Panc1 (cell line): ENCODE results near the gene IFRD1.

ENCODE experiments used
- REST ChIP-seq, 2 experiments: IDR thresholded peaks; 2 replicates each; pipeline ENCODE4 v1.6.1; 2011 to 2012; ENCODE audit warnings: low read depth in 2 of 2, control low read depth in 1 of 2, low read length in 1 of 2, mild to moderate bottlenecking in 1 of 2, moderate library complexity in 1 of 2; ENCODE audit not compliant: insufficient read depth in 1 of 2
- SIN3A ChIP-seq: IDR thresholded peaks from 2 replicates; pipeline ENCODE4 v1.6.1; 2012; ENCODE audit warnings: low read depth, mild to moderate bottlenecking, low read length, moderate library complexity, borderline replicate concordance; ENCODE audit not compliant: insufficient read depth
- TF ChIP-seq, protein P1 (sequence below): fragments of 450-650 bp; IDR thresholded peaks from 2 replicates; pipeline ENCODE4 v1.5.1; 2017; ENCODE audit warnings: mild to moderate bottlenecking

DNA sequence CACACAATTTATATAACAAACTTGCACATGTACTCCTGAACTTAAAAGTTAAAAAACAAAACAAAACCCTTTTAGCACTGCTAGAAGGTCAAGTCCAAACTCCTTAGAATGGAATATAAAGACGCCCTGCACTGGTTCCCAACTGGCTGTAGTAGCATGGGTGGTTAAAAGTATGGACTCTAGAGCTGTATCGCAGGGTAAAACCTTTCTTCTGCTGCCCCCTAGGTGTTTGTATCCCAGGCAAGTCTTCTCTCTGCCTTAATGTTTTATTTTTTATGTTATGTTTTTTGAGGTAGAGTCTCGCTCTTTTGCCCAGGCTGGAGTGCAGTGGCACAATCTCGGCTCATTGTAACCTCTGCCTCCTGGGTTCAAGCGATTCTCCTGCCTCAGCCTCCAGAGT is 65.7 kb downstream of the IFRD1 start:
- TF ChIP-seq SIN3A (no peak), REST (IDR thresholded peaks at IDR 0.05; ENCODE audit: insufficient read depth in 1 of 2, low read depth in 2 of 2, low read length in 1 of 2) (no peak)
- TF ChIP-seq, protein P1, sequence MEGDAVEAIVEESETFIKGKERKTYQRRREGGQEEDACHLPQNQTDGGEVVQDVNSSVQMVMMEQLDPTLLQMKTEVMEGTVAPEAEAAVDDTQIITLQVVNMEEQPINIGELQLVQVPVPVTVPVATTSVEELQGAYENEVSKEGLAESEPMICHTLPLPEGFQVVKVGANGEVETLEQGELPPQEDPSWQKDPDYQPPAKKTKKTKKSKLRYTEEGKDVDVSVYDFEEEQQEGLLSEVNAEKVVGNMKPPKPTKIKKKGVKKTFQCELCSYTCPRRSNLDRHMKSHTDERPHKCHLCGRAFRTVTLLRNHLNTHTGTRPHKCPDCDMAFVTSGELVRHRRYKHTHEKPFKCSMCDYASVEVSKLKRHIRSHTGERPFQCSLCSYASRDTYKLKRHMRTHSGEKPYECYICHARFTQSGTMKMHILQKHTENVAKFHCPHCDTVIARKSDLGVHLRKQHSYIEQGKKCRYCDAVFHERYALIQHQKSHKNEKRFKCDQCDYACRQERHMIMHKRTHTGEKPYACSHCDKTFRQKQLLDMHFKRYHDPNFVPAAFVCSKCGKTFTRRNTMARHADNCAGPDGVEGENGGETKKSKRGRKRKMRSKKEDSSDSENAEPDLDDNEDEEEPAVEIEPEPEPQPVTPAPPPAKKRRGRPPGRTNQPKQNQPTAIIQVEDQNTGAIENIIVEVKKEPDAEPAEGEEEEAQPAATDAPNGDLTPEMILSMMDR: no peak; the same call in 1 of the 2 replicates
